ENCODE results near the gene MTHFR. TPM values are rescaled to one million over a fixed set of nuclear protein-coding genes. Genes with fewer than 3 reads are reported as not detected.

The MTHFR gene
- 10 to 100 TPM; 13.1 to 17.0 (median 14.9) TPM for total RNA-seq

DNA sequence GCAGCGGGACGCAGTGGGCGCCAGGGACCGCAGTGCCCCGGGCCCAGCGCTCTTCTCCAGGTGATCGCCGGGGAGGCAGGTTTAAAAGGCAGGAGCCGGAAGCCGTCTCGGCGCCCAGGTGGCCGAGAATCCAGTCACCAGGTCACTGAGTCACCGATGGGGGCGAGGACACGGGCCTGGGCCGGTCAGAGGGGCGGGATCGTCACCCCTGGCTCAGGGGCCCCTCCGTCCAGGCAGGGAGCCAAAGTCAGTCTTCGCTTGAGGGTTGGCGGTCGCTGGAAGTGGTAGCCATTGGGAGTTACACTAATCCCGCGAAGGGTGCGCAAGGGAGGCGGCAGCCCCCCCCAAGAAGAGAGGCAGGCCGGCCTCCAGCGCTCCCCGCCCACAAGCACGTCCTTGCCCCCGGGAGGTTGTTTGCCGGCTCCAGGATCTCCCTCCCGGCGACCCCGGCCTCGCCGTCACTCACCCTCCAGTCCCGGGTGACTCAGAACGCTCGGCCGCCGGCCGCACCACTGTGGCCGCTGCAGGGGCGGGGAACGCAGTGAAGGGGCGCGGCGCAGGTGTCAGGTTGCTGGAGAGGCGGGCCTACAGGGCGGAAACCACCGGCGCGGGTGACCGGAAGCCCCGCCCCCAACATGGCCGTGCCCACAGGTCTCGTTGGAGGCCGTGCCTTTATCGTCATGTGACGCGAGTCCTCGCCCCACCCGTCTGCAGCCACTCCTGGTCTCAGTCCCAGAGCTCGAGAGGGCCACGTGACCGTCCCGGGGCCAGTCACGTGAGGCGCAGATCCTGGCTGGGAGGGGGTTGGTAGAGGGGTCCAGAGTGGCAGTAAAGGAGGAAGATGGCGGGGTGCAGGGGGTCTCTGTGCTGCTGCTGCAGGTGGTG lies at the start of gene MTHFR, which contains the start of gene CLCN6:
Gene MTHFR, minus strand, starts transcription at position 543 of the 885 bp plus-strand sequence. CDS start 2,848 bp downstream, outside the sequence.
Gene CLCN6, plus strand, starts transcription at position 770 of the 885 bp plus-strand sequence. Its CDS starts 72 bp downstream, at position 842.
- peak within 1 kb of the TSS; percentile 94 for H3K4me3 Mint-ChIP-seq
- H3K4me1 Mint-ChIP-seq (ENCODE audit: low read depth): peaks cover 57% of the 10 kb centered on the region
- no peaks in the 10 kb centered on the region for H3K27me3 Mint-ChIP-seq (ENCODE audit: low read depth)
- ATAC-seq (peak; percentile 92 to 94), DNase-seq (peak; percentile 96)
- peaks cover 10% of the 10 kb centered on the region for H3K36me3 Mint-ChIP-seq (ENCODE audit: insufficient read depth)
- no peaks in the 10 kb centered on the region for H3K9me3 Mint-ChIP-seq

DNA sequence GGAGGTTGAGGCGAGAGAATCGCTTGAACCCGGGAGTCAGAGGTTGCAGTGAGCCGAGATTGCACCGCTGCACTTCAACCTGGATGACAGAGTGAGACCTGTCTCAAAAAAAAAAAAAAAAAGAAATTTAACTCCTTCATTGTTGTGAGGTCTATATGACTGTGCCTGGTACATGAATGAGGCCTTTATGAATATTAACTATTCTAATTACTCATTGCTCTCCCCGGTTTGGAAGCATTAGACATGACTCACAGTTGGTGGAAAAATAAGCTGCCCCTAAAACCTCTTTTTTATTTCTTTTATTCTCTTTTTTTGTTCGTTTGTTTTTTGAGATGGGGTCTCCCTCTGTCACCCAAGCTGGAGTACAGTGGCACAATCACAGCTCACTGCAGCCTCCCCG lies 49.7 kb upstream of the MTHFR start:
- H3K27me3 Mint-ChIP-seq (ENCODE audit: low read depth): peaks cover 77% of the 10 kb centered on the region
- ATAC-seq (peak in 1 of 2 donors; percentile 35), DNase-seq (no peak)

DNA sequence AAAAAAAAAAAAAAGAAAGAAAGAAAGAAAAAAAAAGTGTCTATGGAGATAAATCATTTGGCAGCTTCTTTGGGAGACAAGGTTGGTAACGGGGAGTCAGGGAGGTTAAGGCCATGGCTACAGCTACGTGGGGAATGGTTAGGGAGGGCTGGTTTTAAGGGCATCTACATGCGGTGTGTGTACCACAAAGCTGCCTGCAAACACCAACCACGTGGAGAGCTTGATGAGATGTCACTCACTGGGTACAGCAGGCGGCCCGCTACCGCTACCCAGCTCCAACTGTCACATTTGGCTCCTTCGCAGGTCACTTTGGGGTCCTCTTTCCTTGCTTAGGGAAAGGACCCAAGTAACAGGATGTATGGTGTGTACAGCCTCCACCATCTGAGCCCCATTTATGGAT lies 48.8 kb upstream of the MTHFR start:
- ATAC-seq (no peak), DNase-seq (no peak)
- peaks cover 2% of the 10 kb centered on the region for H3K4me1 Mint-ChIP-seq (ENCODE audit: low read depth)
- peaks cover 68% of the 10 kb centered on the region for H3K27me3 Mint-ChIP-seq (ENCODE audit: low read depth)
- H3K4me3 Mint-ChIP-seq: no peak overlapping the region
- H3K36me3 Mint-ChIP-seq (ENCODE audit: insufficient read depth): no peaks in the 10 kb centered on the region
- H3K9me3 Mint-ChIP-seq: no peaks in the 10 kb centered on the region

More for the DNA sequence above, 49.7 kb upstream of the MTHFR start:
- Mint-ChIP-seq H3K4me1 (ENCODE audit: low read depth) (peaks cover 2% of the 10 kb centered on the region), H3K36me3 (ENCODE audit: insufficient read depth) (no peaks in the 10 kb centered on the region), H3K4me3 (no peak overlapping the region), H3K9me3 (no peaks in the 10 kb centered on the region)

DNA sequence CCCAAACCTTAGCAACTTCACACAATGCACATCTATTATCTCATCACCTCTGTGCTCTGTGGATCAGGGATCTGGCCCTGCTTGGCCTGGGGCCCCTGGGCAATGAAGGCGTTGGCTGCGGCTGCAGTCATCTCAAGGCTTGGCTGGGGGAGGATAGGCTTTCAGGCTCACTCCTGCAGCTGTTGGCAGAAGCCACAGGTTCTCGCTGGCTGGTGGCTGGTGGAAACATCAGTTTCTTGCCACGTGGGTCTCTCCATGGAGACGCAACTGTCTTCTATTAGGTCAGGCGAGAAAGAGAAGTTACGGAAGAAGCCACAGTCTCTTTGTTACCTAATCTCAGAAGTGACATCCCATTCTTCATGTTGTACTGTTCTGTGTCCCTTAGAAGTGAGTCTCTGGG lies 45.4 kb upstream of the MTHFR start:
- peaks cover 37% of the 10 kb centered on the region for H3K27me3 Mint-ChIP-seq (ENCODE audit: low read depth)
- DNase-seq (no peak), ATAC-seq (no peak)
- no peaks in the 10 kb centered on the region for H3K4me1 Mint-ChIP-seq (ENCODE audit: low read depth)
- no peak overlapping the region for H3K4me3 Mint-ChIP-seq
- H3K9me3 Mint-ChIP-seq: no peaks in the 10 kb centered on the region
- peaks cover 2% of the 10 kb centered on the region for H3K36me3 Mint-ChIP-seq (ENCODE audit: insufficient read depth)

DNA sequence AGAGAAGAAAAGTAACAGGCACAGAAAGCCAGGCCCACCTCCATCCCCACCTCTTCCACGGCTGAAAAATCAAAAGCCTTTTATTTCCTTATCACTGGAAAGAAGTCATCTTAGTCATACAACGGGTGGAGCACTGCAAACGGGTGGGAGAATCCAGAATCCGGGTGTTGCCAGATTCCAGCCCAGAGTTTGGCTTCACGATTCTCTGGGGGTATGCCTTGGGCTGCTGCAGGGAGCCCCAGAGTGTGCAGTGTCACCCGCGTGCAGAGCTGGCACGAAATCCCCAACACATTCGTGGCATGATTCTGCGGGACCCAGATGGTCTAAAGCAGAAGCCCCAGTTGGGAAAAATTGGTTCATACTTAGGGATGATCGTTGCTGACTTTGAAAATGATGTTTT lies 44.4 kb upstream of the MTHFR start:
- Mint-ChIP-seq H3K4me1 (ENCODE audit: low read depth) (no peaks in the 10 kb centered on the region), H3K27me3 (ENCODE audit: low read depth) (peaks cover 29% of the 10 kb centered on the region), H3K9me3 (no peaks in the 10 kb centered on the region), H3K36me3 (ENCODE audit: insufficient read depth) (peaks cover 6% of the 10 kb centered on the region), H3K4me3 (no peak overlapping the region)
- DNase-seq (no peak), ATAC-seq (no peak)

GRCh38 chr1:11848373-11848700 lies 42.6 kb upstream of the MTHFR start:
- DNase-seq (no peak), ATAC-seq (no peak)
- Mint-ChIP-seq H3K4me3 (no peak overlapping the region), H3K36me3 (ENCODE audit: insufficient read depth) (peaks cover 15% of the 10 kb centered on the region), H3K9me3 (no peaks in the 10 kb centered on the region), H3K27me3 (ENCODE audit: low read depth) (peaks cover 17% of the 10 kb centered on the region), H3K4me1 (ENCODE audit: low read depth) (no peaks in the 10 kb centered on the region)

- H3K4me3 Mint-ChIP-seq: no peak within 1 kb of the TSS
- ATAC-seq (no peak), DNase-seq (no peak)
Observed at GRCh38 chr1:11847667-11848372, 42.1 kb upstream of the MTHFR start, which contains the start of gene NPPA. Gene NPPA, minus strand, starts transcription at chr1:11847783. Its CDS starts 99 bp downstream, at chr1:11847684.

GRCh38 chr1:11845641-11846335 lies 40.0 kb upstream of the MTHFR start:
- ATAC-seq (no peak), DNase-seq (no peak)
- Mint-ChIP-seq H3K9me3 (no peaks in the 10 kb centered on the region), H3K4me1 (ENCODE audit: low read depth) (no peaks in the 10 kb centered on the region), H3K36me3 (ENCODE audit: insufficient read depth) (peaks cover 31% of the 10 kb centered on the region), H3K4me3 (no peak overlapping the region), H3K27me3 (ENCODE audit: low read depth) (no peaks in the 10 kb centered on the region)

More at GRCh38 chr1:11847667-11848372, 42.1 kb upstream of the MTHFR start, which contains the start of gene NPPA:
- no peaks in the 10 kb centered on the region for H3K4me1 Mint-ChIP-seq (ENCODE audit: low read depth)
- H3K9me3 Mint-ChIP-seq: no peaks in the 10 kb centered on the region
- H3K36me3 Mint-ChIP-seq (ENCODE audit: insufficient read depth): peaks cover 15% of the 10 kb centered on the region
- H3K27me3 Mint-ChIP-seq (ENCODE audit: low read depth): peaks cover 12% of the 10 kb centered on the region

- no peak for DNase-seq
- Mint-ChIP-seq H3K9me3 (no peaks in the 10 kb centered on the region), H3K4me1 (ENCODE audit: low read depth) (no peaks in the 10 kb centered on the region), H3K27me3 (ENCODE audit: low read depth) (no peaks in the 10 kb centered on the region), H3K36me3 (ENCODE audit: insufficient read depth) (peaks cover 41% of the 10 kb centered on the region), H3K4me3 (no peak overlapping the region)
- ATAC-seq: no peak
Observed at GRCh38 chr1:11842154-11843041, 36.6 kb upstream of the MTHFR start.

DNA sequence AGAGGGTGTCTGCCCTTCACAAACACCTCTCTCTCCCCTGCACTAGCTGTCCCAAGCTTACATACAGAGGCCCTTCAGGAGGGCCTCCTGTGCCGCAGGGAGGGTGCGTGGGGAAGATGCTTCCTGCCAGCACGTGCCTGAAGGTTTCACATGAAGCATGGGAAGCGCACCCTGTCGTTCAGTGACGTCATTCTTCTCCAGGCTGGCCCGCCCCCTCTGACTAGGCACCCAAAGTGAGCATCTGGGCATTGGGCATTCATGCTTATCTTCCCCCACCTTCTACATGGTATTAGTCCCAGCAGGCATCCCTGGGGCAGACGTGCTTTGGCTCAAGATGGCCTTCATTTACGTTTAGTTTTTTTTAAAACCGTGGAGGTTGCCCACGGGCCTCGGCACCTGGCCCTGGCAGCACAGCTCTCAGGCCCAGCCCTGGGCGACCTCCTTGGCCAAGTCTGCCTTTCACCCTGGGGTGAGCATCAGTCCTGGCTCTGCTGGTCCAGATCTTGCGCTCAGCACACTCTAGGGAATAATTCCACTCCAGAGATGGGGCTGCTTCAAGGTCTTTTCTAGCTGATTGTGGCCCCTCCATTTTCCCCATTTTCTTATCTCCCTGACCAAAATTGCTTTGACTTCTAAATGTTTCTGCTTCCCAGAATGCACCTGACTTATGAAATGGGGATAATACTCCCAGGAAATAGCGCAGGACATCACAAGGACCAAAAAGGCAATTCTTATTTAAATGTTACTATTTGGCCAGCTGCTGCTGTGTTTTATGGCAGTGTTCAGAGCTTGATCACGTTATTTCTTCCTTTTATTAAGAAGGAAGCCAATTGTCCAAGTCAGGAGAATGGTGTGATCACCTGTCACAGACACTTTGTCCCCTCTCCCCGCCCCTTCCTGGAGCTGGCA lies 35.7 kb upstream of the MTHFR start:
- no peaks in the 10 kb centered on the region for H3K9me3 Mint-ChIP-seq
- H3K27me3 Mint-ChIP-seq (ENCODE audit: low read depth): no peaks in the 10 kb centered on the region
- DNase-seq (no peak), ATAC-seq (no peak)
- no peak overlapping the region for H3K4me3 Mint-ChIP-seq
- peaks cover 46% of the 10 kb centered on the region for H3K36me3 Mint-ChIP-seq (ENCODE audit: insufficient read depth)
- no peaks in the 10 kb centered on the region for H3K4me1 Mint-ChIP-seq (ENCODE audit: low read depth)

DNA sequence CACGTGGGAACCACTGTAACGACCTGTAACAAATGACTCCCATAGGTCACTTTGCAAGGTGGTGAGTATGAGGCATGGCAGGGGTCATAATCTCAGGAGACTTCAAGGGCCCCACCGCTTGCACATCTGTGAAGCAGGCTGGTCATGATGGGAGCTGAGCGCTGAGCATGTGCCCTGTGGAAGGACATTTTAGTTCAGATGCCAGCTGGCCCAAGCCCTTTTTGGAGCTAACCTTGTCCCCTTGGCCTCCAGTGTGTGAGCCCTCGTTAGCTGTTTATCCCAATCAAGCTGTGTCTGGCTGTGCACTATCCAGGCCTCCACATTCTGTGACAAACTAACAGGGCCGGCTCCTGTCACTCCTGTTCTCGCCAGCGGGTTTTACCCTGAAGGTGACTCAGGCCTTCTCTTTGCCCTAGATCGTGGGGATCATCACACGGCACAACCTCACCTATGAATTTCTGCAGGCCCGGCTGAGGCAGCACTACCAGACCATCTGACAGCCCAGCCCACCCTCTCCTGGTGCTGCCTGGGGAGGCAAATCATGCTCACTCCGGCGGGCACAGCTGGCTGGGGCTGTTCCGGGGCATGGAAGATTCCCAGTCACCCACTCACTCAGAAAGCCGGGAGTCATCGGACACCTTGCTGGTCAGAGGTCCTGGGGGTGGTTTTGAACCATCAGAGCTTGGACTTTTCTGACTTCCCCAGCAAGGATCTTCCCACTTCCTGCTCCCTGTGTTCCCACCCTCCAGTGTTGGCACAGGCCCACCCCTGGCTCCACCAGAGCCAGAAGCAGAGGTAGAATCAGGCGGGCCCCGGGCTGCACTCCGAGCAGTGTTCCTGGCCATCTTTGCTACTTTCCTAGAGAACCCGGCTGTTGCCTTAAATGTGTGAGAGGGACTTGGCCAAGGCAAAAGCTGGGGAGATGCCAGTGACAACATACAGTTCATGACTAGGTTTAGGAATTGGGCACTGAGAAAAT lies 34.3 kb upstream of the MTHFR start:
- H3K4me1 Mint-ChIP-seq (ENCODE audit: low read depth): no peaks in the 10 kb centered on the region
- ATAC-seq: no peak
- peaks cover 49% of the 10 kb centered on the region for H3K36me3 Mint-ChIP-seq (ENCODE audit: insufficient read depth)
- no peaks in the 10 kb centered on the region for H3K27me3 Mint-ChIP-seq (ENCODE audit: low read depth)
- no peaks in the 10 kb centered on the region for H3K9me3 Mint-ChIP-seq
- DNase-seq: no peak
- no peak overlapping the region for H3K4me3 Mint-ChIP-seq

Data from activated T-cell treated with anti-CD3 and anti-CD28 coated beads, Interleukin-2, amount 50 U/mL, for 4 hours (primary cell).